GM18873 (cell line): ENCODE results near the gene PGBD5.

Experiments
- ATAC-seq: cut with Tn5 transposase; IDR thresholded peaks from one replicate; pipeline ENCODE4 v1.9.1; 2021; ENCODE audit warnings: mild to moderate bottlenecking, moderate library complexity, moderate number of reproducible peaks; ENCODE audit not compliant: unreplicated experiment, low FRiP score

The PGBD5 gene

DNA sequence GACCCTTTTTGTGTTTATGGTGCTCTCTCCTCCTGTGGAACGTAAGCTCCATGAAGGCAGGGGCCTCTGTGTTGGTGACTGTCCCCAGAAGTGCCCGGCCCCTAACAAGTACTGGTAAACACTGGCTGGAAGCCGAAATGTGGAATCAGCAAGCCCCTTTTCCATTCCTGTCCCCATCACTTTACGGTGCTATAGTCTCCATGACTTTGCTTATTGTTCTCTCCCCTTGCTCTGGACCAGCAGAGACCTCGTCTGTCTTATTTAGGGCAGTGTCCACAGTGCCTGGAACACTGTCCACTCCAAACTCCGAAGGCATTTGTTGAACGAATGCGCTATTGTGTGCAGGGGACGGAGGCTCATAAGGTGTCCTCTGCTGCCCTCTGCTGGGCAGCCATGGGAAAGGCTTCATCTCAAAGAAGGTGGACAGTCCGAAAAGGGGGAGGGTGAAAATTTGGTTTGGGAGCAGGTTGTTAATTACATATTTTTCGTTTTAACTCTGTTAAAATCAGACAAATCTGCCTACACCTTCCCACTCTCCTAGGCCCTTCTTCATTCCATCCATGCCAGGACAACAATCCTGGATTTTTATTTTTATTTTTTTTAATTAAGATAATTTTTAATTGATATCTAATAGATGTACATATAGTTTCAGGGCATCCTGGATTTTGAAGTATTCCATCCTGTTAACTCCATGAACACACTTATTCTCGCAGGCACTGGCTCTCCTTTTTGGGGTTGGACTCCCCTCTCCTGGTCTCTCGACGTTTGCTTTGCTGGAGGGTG lies 115.6 kb downstream of the PGBD5 start:
- ATAC-seq, result no peak

- no peak for ATAC-seq
These were observed 116.4 kb downstream of the PGBD5 start for GRCh38 chr1:230309646-230310177.

- ATAC-seq, result no peak
These were observed 117.3 kb downstream of the PGBD5 start for GRCh38 chr1:230308821-230309220.

DNA sequence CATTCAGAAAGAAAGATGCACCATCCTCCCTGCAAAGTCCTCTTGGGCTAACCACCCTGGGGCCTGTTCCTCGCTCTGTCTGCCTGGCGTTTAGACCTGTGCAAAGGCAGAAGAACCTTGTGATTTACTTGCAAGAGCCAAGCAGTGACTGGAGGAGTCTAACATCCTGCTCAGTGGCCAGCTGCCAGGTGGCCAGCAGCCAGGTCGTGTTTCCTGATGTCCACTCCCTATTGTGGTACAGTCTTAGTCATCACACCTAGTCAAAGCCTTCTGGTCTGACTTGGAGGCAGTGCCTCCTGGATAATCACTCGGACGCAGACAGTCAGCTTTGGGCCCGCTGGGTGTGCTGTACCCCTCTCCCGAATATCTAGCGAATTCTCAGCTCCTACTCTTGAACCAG lies 118.1 kb downstream of the PGBD5 start:
- no peak for ATAC-seq

GRCh38 chr1:230307213-230307612 lies 118.9 kb downstream of the PGBD5 start:
- no peak for ATAC-seq

GRCh38 chr1:230306169-230306568 lies 120.0 kb downstream of the PGBD5 start:
- no peak for ATAC-seq

GRCh38 chr1:230303822-230304221 lies 122.3 kb downstream of the PGBD5 start:
- no peak for ATAC-seq

DNA sequence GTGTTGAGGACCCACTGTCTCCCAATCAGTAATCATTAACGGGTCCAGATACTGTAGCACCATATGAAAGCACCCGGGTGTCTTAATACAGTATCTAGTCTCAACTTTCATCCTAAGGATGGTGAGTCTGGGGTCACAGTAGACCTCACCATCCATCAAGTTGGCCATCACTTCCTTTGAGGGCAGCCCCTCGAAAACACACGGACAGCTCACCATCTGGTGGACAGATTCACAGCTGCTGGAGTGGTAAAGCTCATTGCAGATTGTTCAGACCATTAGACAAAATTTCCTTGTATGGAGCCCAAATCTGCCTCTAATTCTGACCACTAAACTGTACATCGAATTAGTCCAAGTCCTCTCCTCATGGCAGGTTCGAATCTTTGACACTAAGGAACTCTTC lies 123.1 kb downstream of the PGBD5 start:
- no peak for ATAC-seq

DNA sequence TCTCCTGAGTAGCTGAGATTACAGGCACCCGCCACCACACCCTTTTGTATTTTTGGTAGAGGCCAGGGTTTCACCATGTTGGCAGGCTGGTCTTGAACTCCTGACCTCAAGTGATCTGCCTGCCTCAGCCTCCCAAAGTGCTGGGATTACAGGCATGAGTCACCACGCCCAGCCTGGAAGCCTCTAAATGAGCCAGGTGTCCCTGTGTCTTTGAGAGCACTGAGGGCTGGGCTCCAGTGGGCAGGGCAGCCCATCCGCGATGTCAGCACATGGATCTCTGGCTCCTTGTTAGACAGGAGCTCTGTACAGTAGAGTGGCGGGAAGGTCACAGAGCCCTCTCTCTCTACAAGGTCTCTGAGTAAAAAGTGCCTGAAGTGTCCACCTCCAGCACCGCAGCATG lies 124.3 kb downstream of the PGBD5 start:
- no peak for ATAC-seq

DNA sequence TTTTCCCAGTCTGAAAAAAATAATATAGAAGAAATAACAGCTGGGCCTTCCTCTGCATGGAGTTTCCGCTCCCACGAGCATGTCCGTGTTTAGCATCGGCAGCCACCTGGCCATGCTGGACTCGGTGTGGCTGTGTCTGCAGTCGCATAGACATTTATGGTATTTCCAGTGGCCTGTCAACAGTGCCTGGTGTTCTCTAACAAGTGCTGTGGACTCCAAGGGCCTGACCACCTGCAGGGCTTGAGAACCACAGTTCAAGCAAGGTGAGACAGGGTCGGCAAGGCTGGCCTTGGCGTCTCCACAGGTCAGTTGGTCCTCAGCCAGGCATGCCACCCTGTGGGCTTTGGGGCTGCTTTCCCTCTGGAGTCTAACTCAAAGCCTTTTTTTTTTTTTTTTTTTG lies 124.8 kb downstream of the PGBD5 start:
- ATAC-seq, result no peak

GRCh38 chr1:230300322-230301301 lies 125.5 kb downstream of the PGBD5 start:
- ATAC-seq, result no peak

DNA sequence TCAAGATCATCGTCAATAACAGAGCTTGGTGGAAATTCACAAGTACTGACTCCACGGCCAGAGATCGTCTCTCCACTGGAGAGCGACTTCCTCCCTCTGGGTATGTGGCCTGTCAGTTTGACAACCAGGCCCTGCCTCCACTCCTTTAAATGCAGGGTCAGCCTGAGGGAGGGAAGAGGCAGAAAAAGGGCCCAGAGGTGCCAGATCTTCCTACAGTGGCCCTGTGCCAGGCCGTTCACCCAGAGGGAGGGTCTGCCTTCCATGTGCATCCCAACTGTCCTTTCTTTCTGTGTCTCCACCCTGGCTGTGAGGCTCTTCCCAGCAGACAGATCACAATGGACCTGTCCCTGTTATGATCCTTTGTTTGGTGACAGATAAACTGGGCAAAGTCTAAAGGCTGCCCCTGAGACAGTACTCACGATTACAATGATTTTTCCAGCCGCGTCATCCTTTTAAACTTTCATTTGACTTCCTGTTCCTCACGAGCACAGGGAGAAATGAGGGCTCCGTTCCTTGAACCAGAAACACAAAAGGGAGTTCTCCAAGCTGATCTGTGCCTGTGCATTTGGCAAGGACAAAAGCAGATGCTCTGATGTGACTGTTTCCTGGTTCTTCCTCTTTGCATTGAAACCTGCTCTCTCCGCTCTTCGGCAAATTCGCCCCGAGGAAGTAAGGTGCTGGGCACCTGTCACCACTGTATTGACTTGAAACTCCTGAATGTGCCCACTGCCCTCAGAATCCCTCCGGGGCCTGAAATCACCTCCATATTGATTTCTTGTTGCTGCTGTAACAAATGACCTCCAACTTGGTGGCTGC lies 126.7 kb downstream of the PGBD5 start:
- ATAC-seq, result no peak

DNA sequence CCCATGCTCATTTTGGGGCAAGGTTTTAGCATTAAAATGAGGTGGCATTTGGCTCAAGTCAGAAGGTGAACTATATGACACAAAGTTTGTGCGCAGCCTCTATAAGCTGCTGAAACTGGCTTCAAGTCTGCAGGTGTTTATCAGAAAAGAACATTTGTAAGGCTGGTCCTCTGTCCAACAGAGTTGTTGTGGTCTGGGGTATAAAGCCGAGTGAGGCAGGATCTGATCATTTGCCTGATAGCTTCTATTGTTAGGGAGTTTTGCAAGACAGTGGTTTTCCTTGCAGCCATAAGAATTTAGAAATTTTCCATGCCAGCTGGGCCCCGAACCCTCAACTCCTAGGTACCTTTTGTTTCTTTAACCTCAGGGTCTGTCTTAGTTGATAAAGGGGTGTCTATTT lies 130.8 kb downstream of the PGBD5 start:
- no peak for ATAC-seq

- ATAC-seq, result no peak
These were observed 132.8 kb downstream of the PGBD5 start for GRCh38 chr1:230293390-230293700.

- ATAC-seq, result no peak
These were observed 133.3 kb downstream of the PGBD5 start for GRCh38 chr1:230292689-230293389.

GRCh38 chr1:230291731-230292620 lies 134.2 kb downstream of the PGBD5 start:
- ATAC-seq, result no peak

DNA sequence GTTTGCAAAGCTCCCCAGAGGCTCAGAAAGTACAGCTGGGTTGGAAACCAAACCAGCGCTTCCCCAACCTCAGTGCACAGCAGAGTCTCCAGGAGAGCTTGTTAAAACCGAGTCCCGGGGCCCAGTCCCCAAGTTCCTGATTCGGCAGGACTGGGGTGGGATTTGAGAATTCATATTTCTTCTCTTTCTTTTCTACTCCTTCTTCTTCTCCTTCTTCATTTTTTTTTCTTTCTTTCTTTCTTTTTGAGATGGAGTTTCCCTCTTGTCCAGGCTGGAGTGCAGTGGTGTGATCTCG lies 136.8 kb downstream of the PGBD5 start:
- ATAC-seq, result no peak

DNA sequence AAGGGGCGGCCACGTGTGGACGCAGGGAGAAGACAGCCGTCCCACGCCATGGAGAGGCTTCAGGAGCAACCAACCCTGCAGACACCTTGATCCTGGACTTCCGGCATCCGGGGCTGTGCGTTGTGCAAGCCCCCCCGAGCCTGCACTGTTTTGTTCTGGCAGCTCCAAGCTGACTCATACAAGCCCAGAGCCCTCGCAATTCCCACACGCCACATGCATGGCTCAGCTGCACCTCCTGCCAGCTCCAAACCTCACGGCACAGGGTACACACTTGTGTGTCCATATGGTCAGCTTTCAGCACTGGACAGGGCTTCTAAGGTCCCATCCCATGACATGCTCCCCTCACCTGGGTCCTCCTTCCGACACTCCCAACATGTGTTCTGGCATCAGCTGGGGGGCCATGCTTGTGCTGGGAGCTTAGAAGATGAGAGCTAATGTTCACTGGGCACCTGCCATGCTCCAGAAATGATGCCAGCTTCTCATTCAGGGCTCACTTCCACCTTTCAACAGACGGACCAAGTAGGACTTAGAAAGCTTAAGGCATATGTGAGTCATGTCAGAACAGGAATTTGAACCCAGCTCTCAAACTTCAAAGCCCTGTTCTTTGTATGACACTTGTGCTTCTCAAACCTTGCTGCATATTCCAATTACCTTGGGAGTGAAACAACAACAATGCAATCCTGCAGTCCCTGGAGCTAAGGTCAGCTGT lies 137.3 kb downstream of the PGBD5 start:
- ATAC-seq, result no peak
